ENCODE measurements around the gene SMIM28.

The SMIM28 gene

GRCh38 chr6:138430361-138431145, 52.8 kb downstream of the SMIM28 start:
- DNase-seq (ENCODE audit: low read depth in 2 of 2) = no peak

GRCh38 chr6:138431256-138432062, 53.8 kb downstream of the SMIM28 start:
- no peak for DNase-seq (ENCODE audit: low read depth in 2 of 2)

GRCh38 chr6:138432063-138432356, 54.3 kb downstream of the SMIM28 start:
- no peak for DNase-seq (ENCODE audit: low read depth in 2 of 2)
